Mononuclear cell (primary cell): Measurements from ENCODE around the gene FAM131A. TPM values are rescaled to one million over a fixed set of nuclear protein-coding genes. Genes with fewer than 3 reads are reported as not detected.

ENCODE experiments used
- H3K27me3 ChIP-seq: 2 replicates; pipeline ENCODE4 v1.6.0; 2011; ENCODE audit warnings: low read length, control low read depth; ENCODE audit not compliant: insufficient read depth
- H3K4me1 ChIP-seq: 2 replicates; pipeline ENCODE4 v1.5.1; 2011; ENCODE audit warnings: mild to moderate bottlenecking, low read length, control low read depth; ENCODE audit not compliant: insufficient read depth
- H3K4me3 ChIP-seq: 2 replicates; pipeline ENCODE4 v1.5.1; 2011; ENCODE audit warnings: mild to moderate bottlenecking, low read length, moderate library complexity
- H3K9me3 ChIP-seq: 2 replicates; pipeline ENCODE4 v1.5.1; 2011; ENCODE audit warnings: low read depth, mild to moderate bottlenecking, control low read depth, low read length
- total RNA-seq: library from RNA; depleted of rRNA; stranded (reverse); fragments of >200 nt; gene quantifications from one replicate; pipeline ENCODE4 v1.2.3, GENCODE V29; 2012

FAM131A gene
- total RNA-seq, 1 donor = 5.7 TPM

DNA sequence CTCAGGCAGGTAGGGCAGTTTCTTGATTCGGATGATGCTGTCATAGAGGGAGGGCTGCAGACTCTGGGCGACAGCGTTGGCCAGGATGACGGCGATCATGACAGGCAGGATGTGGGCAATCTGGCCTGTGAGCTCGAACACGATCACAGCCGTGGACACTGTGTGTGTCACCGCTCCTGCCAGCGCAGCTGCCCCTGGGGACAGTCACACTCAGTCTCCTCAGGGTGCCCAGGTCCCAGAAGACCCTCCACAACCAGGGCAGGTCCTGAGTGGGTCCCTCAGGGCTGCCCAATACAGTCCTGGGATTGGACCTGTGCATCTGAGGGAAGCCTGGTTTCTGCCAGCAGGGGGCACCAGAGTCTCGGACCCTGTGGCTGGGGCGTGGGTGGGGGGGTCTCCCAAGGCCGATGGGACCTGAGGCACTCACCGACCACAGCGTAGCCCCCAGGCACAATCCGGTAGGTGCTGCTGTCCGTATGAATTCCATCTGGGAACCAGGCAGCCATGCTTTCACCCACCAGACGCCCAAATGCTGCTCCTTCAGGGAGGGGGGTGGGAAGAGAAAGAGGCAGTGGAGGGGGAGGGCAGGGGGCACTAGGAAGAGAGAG is 16.8 kb downstream of the FAM131A start:
- Histone ChIP-seq H3K27me3 (no peaks in the 10 kb centered on the region), H3K4me1 (peaks cover 4% of the 10 kb centered on the region), H3K9me3 (no peaks in the 10 kb centered on the region), H3K4me3 (no peak overlapping the region)

DNA sequence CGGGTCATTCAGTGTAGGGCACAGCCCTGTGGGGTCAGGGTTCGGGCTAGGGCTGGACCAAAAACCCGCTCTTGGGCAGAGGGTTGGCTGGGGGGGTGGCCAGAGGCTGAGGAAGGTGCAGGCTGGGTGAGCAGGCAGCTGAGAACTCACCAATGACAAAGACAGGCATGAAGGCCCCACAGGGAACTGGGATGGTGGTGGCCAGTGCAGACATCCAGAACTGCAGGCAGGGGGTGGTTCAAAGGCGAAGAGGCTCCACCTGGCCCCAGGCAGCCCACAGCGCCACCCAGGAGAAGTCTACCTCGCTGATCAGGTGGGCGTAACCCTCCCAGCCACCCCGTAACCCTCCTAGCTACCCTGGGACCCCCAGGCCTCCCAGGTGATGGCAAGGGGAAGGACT is 17.4 kb downstream of the FAM131A start:
- H3K4me3 ChIP-seq = no peak overlapping the region

DNA sequence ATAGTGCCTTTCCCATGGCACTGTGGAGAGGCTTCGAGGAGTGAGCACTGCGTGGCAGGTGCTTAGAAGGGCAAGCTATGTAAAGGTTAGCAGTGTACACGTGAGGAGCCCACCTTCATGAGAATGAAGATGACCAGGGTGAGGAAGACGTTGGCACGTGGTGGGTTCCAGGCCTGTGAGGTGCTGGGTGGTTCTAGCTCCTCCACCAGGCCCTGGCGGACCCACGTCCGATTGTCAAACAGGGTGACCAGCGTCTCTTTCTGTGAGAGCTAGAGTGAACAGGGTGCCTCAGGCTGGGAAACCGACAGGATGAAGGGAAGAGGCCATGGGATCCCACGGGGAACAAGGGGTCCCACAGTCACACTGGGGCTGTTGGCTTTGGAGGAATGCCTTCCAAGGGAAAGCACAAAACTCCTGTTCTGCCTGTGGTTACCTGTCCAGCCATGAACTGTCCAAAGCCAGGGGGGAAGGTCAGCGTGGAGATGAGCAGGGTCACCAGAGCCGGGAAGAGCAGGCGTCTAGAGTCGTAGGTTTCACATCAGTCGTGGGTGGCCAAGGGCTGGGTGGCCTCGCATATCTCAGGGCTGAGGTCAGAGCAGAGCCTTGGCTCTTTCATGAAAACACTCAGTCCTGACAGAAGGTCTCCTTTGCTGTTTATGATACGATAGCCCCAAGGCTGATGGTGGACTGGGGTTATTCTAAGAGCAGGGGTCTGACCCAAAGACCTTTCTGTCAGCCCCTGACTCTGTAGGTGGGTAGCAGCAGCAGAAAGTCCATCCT is 18.1 kb downstream of the FAM131A start:
- Histone ChIP-seq H3K4me3 (no peak overlapping the region), H3K27me3 (no peaks in the 10 kb centered on the region), H3K4me1 (peaks cover 4% of the 10 kb centered on the region), H3K9me3 (no peaks in the 10 kb centered on the region)

More for the DNA sequence above, 17.4 kb downstream of the FAM131A start:
- H3K27me3 ChIP-seq = no peaks in the 10 kb centered on the region
- no peaks in the 10 kb centered on the region for H3K9me3 ChIP-seq
- H3K4me1 ChIP-seq = peaks cover 4% of the 10 kb centered on the region

DNA sequence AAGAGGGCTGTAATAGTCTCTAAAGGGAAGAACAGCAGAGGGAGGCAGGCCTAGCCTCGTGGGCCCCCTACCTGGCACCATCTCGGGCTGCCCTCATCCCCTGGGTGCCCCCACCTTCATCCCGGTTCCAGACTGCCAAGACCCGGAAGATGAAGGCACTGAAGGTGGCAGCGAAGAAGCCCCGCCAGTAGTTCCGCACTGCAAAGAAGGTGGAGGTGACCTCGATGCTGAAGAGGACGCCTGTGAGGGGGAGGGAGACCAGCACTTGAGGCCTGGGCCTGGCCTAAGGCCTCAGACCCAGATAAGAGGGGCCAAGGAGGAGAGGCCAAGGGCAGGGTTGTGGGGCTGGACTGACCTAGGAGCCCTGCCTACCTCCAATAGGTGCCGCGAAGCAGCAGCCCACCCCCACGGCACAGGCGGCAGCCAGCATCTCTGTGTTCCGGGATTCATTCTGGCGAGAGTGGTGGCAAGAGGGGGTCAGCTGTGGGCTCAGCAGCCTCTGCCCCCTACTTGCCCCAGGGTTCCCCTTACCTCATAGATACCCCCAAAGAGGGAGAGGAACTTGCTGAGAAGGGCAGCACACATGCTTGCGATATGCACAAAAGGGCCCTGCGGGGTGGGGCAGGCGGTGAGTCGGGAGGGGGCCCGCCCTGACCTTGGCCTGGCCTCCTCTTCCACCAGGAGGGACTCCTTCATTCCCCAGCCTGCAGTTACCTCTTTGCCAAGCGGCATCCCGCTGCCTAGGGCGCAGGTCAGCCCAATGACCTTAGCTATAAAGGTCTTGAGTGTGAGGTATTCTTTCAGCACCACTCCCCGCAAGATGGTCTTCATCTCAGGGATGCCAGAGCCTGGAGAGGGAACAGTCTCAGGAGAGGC is 20.1 kb downstream of the FAM131A start:
- H3K4me3 ChIP-seq = no peak overlapping the region
- no peaks in the 10 kb centered on the region for H3K9me3 ChIP-seq
- peaks cover 12% of the 10 kb centered on the region for H3K4me1 ChIP-seq
- H3K27me3 ChIP-seq = no peaks in the 10 kb centered on the region

DNA sequence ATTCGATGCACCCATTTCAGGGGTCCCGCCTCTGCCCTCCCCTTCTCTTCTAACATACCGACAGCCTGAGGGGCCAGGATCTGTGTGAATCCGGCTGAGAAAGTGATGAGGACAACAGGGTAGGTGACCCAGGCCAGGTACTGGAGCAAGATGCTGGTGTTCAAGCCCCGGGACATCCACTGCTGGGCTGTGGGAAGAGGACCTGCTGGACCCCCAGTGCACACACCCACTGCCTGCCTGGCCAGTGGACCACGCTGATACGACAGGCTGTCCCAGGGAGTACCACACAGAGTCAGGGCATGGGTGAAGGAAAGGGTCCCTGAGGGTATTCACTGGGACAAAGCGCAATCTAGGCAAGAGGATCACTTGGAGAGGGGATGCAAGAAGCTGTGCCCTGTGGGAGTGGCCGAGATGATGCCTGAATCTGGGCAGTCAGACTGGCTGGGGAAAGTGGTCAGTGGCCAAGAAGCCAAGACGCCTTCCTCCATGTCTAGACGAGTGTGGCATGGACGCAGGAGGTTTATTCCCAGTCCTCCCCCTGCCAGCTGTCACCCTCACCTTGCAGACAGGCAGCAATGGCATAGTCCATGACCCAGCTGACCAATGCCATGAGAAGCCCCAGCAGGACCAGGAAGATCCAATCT is 20.8 kb downstream of the FAM131A start:
- Histone ChIP-seq H3K9me3 (no peaks in the 10 kb centered on the region), H3K27me3 (no peaks in the 10 kb centered on the region), H3K4me1 (peaks cover 12% of the 10 kb centered on the region), H3K4me3 (no peak overlapping the region)

DNA sequence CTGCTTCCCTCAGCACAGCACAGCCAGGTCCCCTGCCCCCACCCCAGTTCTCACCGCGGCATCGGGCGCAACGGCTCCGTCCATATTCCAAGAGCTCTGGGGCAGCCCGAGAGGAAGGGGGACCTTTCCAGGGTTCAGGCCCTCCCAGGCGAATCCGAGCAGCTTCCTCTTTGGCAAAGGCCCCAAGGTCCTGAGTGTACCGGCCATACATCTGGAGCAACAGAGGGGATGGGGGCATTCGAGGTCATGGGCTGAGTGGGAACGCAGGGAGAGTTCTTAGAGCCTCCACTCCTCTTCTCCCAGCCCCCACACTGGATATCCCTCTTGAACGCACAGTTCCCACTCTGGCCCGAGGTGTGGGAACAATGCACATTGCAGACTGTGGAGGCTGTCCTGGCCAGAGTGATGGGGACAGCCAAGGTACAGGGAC is 21.5 kb downstream of the FAM131A start:
- Histone ChIP-seq H3K9me3 (no peaks in the 10 kb centered on the region), H3K4me3 (no peak overlapping the region), H3K4me1 (peaks cover 17% of the 10 kb centered on the region), H3K27me3 (no peaks in the 10 kb centered on the region)

DNA sequence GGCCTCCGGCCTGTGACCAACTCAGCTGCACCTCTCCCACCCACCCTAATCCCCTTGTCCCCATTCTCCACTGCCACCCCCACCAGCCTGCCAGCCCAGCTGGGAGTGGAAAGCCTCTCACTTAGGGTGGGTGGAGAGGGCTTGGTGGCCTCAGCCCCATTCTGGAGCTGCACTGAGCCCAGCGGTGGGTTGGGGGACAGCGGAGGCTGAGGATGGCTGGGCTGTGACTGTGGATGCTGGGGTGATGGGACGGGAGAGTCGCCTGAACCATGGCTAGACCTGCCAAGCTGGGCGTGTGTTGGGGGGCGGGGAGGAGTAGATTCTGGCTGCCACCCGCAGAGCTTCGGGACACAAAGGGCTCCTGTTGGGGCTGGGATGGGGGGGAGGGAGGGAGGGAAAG is 22.2 kb downstream of the FAM131A start:
- Histone ChIP-seq H3K4me1 (peaks cover 20% of the 10 kb centered on the region), H3K27me3 (no peaks in the 10 kb centered on the region), H3K9me3 (no peaks in the 10 kb centered on the region), H3K4me3 (no peak overlapping the region)

DNA sequence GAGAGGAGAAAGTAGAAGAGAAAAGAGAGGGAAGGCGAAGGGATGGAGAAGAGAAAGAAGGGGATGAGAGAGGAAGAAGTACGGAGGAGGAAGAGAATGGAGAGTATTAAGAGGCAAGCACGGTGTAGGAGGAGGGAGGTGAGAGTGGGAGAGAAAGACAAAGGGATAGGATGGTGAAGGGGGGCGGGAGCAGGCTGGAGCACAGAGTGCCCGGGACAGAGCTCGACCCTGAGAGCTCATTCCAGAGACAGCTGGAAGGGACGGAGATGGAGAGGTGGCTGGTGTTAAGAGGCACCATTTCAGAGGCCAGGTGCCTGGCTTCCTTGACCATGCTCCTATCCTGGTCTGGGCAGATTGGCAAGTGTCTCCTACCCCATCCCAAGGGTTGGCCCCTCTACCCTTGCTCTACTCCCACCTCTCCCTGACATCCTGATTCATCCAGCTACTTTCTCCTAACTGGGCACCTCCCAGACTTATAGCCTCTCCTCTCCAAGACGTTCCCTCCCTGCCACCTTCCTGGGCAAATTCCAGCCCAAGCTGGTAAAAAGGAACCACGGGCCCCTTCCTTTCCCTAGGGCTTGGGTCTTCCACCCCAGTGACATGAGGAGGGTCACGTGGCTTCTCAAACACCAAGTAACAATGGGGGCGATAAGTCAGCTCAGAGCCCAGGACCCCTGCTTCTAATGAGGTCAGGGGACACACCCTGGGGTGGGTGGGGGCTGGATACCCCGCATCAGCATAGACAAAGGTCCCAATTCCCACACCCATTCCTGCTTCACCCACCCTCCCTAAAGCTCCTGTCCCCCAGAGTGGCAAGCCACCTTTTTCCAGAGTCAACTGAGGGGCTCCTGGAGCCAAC is 22.9 kb downstream of the FAM131A start:
- peaks cover 22% of the 10 kb centered on the region for H3K4me1 ChIP-seq
- no peaks in the 10 kb centered on the region for H3K9me3 ChIP-seq
- H3K27me3 ChIP-seq = no peaks in the 10 kb centered on the region
- no peak overlapping the region for H3K4me3 ChIP-seq

DNA sequence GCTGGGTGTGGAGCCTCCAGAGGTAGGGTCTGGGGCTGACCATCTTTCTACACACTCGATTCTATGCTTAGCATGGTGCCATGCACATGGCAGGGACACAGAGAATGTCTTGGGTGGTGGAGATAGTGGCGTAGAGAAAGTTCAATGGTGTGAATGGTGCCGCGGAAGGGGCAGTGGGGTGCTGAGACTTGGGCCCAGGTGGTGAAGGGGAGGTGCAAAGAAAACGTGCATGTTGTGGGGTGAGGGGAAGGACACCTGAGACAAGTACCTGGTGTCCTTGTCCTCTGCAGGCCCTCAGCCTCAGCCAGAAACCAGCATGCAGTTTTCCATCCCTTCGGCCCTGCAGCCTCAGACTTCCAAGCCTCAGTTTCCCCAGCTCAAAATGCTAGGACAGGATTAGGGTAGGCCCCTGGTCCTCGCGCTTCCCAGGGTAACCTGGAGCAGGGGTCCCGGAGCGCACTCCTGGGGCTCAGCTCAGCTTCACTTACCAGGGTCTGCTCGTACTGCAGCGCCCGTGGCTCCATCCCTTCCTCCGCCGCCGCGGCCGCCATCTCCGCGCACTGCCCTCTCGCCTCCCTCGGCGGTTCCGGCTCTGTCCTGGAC is 23.6 kb downstream of the FAM131A start:
- Histone ChIP-seq H3K4me3 (peak overlapping the region; percentile 54), H3K27me3 (no peaks in the 10 kb centered on the region), H3K4me1 (peaks cover 22% of the 10 kb centered on the region), H3K9me3 (no peaks in the 10 kb centered on the region)

DNA sequence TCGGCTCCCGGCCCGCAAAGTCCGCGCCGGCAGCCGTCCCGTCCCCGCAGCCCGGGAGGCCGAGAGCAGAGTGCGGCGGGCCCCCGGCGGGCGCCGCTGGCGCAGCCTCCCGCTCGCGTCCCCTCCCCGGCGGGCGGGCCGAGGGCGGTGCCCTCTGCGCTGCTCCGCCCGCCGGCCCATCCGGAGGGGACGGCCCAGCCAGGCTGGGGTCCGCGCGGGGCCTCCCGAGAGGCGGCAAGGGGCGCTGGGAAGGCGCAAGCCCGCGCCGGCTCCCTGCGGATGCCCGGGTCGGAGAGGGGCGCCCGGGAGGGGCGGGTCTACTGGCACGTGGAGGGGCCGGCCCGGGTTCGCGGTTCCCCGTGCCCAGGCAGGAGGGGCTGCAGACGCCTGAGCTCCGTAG is 24.1 kb downstream of the FAM131A start, which contains the start of the genes CLCN2 and POLR2H:
CLCN2 (minus strand) TSS at position 74 of the 400 bp plus-strand sequence. CDS start 126 bp downstream, outside the sequence.
POLR2H (plus strand) TSS at position 179 of the 400 bp plus-strand sequence. CDS start 1,783 bp downstream, outside the sequence.
- H3K27me3 ChIP-seq = no peaks in the 10 kb centered on the region
- no peaks in the 10 kb centered on the region for H3K9me3 ChIP-seq
- H3K4me1 ChIP-seq = peaks cover 22% of the 10 kb centered on the region
- H3K4me3 ChIP-seq = peak within 1 kb of the TSS; percentile 54

DNA sequence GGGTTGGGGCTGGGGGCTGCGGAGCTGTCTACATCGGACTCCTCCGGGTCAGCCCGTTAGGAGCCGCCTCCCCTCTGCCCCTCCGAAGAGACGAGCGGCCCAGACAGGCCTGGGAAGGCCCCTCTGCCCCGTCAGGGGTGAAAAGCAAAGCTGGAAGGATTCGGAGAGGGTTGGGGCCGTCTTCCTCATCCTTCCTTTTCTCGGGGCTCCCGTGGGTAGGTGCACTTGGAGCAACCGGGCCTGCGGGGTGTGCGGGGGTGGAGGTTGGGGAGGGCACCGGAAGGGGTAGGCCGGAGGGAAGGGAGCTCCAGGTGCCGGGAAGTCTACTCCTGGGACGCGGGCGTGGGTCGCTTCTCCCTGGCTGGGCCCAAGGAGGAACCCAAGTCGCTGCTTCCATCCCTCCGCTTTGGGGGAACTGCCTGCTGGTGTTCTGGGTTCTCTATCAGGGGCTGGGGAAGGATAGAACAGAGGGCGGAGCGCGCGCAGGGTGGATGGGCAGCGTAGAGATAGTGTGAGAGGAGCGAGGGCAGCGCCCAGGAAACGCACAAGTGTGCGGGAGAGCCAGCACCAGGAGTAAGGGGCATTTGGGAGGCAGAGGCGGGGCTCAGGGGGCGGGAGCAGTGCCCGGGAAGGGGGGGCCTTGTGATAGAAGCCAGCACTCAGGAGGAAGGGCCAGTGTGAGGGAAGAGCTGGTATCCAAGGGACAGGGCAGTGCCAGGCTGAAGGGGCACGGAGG is 24.7 kb downstream of the FAM131A start:
- Histone ChIP-seq H3K27me3 (no peaks in the 10 kb centered on the region), H3K9me3 (no peaks in the 10 kb centered on the region), H3K4me1 (peaks cover 22% of the 10 kb centered on the region), H3K4me3 (peak overlapping the region; percentile 54)

DNA sequence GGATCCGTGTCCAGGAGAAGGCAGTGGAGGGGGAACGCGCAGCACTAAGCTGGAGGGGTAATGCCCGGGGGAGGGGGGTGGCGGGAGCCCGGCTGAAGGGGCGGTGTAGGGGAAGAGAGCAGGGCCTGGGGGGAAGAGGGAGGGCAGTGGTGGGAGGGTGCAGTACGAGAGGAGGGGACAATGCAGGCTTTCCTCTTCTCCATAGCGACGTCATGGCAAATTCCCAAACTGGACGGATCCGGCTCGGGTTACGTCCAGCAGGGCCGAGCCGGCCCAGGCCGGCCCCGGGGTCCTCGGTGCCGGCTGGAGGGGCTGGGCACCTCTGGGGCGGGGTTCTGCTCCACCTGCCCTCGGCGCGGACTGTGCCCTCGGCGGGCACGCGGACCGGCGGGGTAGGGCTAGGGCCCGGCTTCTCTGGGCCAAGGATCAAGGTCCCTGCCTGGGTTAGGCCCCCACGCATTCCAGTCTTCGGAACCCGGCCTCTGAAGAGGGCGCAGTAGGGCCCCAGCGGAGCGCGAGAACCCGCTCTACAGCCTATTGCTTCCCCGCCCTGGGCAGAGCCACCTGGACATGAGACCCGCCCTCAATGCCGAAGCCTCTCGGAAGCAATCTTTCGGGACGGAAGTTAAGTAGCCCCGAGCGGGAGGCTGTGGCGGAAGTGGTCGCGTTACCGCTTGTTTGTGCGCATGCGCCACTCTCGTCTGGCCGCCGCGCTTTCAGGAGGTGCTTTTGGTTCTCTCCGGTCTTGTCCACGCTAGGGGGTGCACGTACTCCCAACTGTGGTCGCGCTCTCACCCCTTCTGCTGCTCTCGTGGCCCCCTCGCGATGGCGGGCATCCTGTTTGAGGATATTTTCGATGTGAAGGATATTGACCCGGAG is 25.5 kb downstream of the FAM131A start:
- peaks cover 22% of the 10 kb centered on the region for H3K4me1 ChIP-seq
- H3K27me3 ChIP-seq = no peaks in the 10 kb centered on the region
- no peaks in the 10 kb centered on the region for H3K9me3 ChIP-seq
- H3K4me3 ChIP-seq = peak overlapping the region; percentile 54
